Smooth muscle cell (in vitro differentiated cells): ENCODE data around the gene STARD9. TPM values are rescaled to one million over a fixed set of nuclear protein-coding genes. Genes with fewer than 3 reads are reported as not detected.

Experiments used
- DNase-seq: peaks from one replicate; lab custom pipeline; 2025; ENCODE audit not compliant: unreplicated experiment; lab: John Stamatoyannopoulos, UW
- H2AFZ ChIP-seq: fragments of 200-600 bp; sonication (generic); 2 replicates; pipeline ENCODE4 v1.6.0; 2016; ENCODE audit warnings: antibody characterized with exemption, low read depth, mild to moderate bottlenecking
- H3F3A ChIP-seq: fragments of 200-600 bp; sonication (generic); 2 replicates; pipeline ENCODE4 v1.6.0; 2017; ENCODE audit warnings: antibody characterized with exemption, low read depth
- H3K27ac ChIP-seq: fragments of 200-600 bp; sonication (generic); 2 replicates; pipeline ENCODE4 v1.5.1; 2016; ENCODE audit warnings: low read depth, mild to moderate bottlenecking
- H3K27me3 ChIP-seq: fragments of 200-600 bp; sonication (generic); 2 replicates; pipeline ENCODE4 v1.6.1; 2016; ENCODE audit warnings: low read depth, mild to moderate bottlenecking
- H3K36me3 ChIP-seq: fragments of 200-600 bp; sonication (generic); 2 replicates; pipeline ENCODE4 v1.5.1; 2016; ENCODE audit warnings: low read depth
- H3K4me1 ChIP-seq: fragments of 200-600 bp; sonication (generic); 2 replicates; pipeline ENCODE4 v1.5.1; 2016; ENCODE audit warnings: low read depth
- H3K4me2 ChIP-seq: fragments of 200-600 bp; sonication (generic); 2 replicates; pipeline ENCODE4 v1.6.0; 2016; ENCODE audit warnings: mild to moderate bottlenecking
- H3K4me3 ChIP-seq: fragments of 200-600 bp; sonication (generic); 2 replicates; pipeline ENCODE4 v1.5.1; 2016; ENCODE audit warnings: mild to moderate bottlenecking
- H3K79me2 ChIP-seq: fragments of 200-600 bp; sonication (generic); 2 replicates; pipeline ENCODE4 v1.6.0; 2016; ENCODE audit warnings: low read depth, mild to moderate bottlenecking
- H3K9ac ChIP-seq: fragments of 200-600 bp; sonication (generic); 2 replicates; pipeline ENCODE4 v1.6.0; 2016; ENCODE audit warnings: low read depth
- H3K9me3 ChIP-seq: fragments of 200-600 bp; sonication (generic); replicated peaks from 2 replicates; pipeline ENCODE4 v1.5.1; 2016; ENCODE audit warnings: low read depth
- H4K20me1 ChIP-seq: fragments of 200-600 bp; sonication (generic); 2 replicates; pipeline ENCODE4 v1.6.0; 2016; ENCODE audit warnings: low read depth
- CTCF ChIP-seq: fragments of 200-600 bp; sonication (generic); IDR thresholded peaks from 2 replicates; pipeline ENCODE4 v1.5.1; 2017; ENCODE audit warnings: borderline replicate concordance, mild to moderate bottlenecking, antibody characterized with exemption; ENCODE audit not compliant: insufficient read depth, poor library complexity, severe bottlenecking
- WGBS: methylation state at CpG from one replicate; pipeline ENCODE4 v1.1.7; 2016; ENCODE audit warnings: low lambda C conversion rate; 5-methylcytosine and 5-hydroxymethylcytosine counted together
- polyA plus RNA-seq: library from polyadenylated mRNA; unstranded; fragments of >200 nt; fragmentation: Nextera tagmentation; extraction: Ambion mirVana; gene quantifications from 2 replicates; pipeline ENCODE4 v1.2.1, GENCODE V29; 2016
- total RNA-seq: library from RNA; depleted of rRNA; stranded (reverse); fragments of >200 nt; gene quantifications from 2 replicates; pipeline ENCODE4 v1.2.3, GENCODE V29; 2014

STARD9 gene
- total and polyA plus RNA-seq, 2 experiments from 2014 or later: 1.6 to 6.3 TPM

GRCh38 chr15:42623951-42624350, 48.5 kb downstream of the STARD9 start:
- no peak overlapping the region for H2AFZ ChIP-seq
- H3K4me1 ChIP-seq: peaks cover 6% of the 10 kb centered on the region
- no peaks in the 10 kb centered on the region for H3K27me3 ChIP-seq
- H3K4me2 ChIP-seq: no peak overlapping the region
- H3K9me3 ChIP-seq: no peaks in the 10 kb centered on the region
- no peak overlapping the region for H3K27ac ChIP-seq
- no peak overlapping the region for H3K9ac ChIP-seq
- no peaks in the 10 kb centered on the region for H3F3A ChIP-seq
- no peaks in the 10 kb centered on the region for H4K20me1 ChIP-seq
- TF ChIP-seq CTCF: no peak
- H3K36me3 ChIP-seq: no peaks in the 10 kb centered on the region
- no peak overlapping the region for H3K4me3 ChIP-seq
- H3K79me2 ChIP-seq: no peaks in the 10 kb centered on the region
- DNase-seq: no peak

DNA sequence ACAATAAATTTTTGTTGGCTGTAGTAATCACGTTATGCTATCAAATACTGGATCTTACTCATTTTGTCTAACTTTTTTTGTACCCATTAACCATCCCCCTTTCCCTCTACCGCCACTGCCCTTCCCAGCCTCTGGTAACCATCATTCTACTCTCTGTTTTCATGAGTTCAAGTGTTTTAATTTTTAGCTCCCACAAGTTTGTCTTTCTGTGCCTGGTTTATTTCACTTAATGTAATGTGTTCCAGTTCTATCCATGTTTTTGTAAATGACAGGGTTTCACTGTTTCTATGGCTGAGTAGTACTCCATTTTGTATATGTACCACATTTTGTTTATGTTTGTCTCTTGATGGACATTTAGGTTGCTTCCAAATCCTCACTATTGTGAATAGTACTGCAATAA, 52.1 kb downstream of the STARD9 start:
- Histone ChIP-seq H3F3A (no peaks in the 10 kb centered on the region), H3K4me1 (no peaks in the 10 kb centered on the region), H3K36me3 (no peaks in the 10 kb centered on the region), H3K27ac (no peak overlapping the region), H3K9me3 (no peaks in the 10 kb centered on the region), H3K9ac (no peak overlapping the region), H3K79me2 (no peaks in the 10 kb centered on the region), H3K27me3 (no peaks in the 10 kb centered on the region), H4K20me1 (no peaks in the 10 kb centered on the region), H3K4me2 (no peak overlapping the region), H3K4me3 (no peak overlapping the region), H2AFZ (no peak overlapping the region)
- no peak for DNase-seq
- TF ChIP-seq CTCF: no peak
- WGBS: 96% methylated on average over 2 of the region's 2 CpGs

DNA sequence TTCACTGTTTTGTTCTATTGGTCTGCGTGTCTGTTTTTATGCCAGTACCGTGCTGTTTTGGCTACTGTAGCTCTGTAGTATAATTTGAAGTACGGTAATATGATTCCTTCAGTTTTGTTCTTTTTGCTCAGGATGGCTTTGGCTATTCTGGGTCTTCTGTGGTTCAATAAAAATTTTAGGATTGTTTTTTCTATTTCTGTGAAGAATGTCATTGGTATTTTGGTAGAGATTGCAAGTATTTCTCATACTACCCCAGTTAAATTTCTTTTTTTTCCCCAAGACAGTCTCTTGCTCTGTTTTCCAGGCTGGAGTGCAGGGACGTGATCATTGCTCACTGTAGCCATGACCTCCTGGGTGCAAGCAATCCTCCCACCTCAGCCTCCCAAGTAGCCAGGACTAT, 53.4 kb downstream of the STARD9 start:
- DNase-seq: no peak
- no peaks in the 10 kb centered on the region for H3F3A ChIP-seq
- no peaks in the 10 kb centered on the region for H4K20me1 ChIP-seq
- no peaks in the 10 kb centered on the region for H3K79me2 ChIP-seq
- no peak overlapping the region for H3K4me3 ChIP-seq
- no peak overlapping the region for H2AFZ ChIP-seq
- H3K4me1 ChIP-seq: no peaks in the 10 kb centered on the region
- 98% methylated on average over 4 of the region's 4 CpGs for WGBS
- H3K36me3 ChIP-seq: no peaks in the 10 kb centered on the region
- no peaks in the 10 kb centered on the region for H3K27me3 ChIP-seq
- H3K9me3 ChIP-seq: no peaks in the 10 kb centered on the region
- no peak overlapping the region for H3K9ac ChIP-seq
- no peak for TF ChIP-seq CTCF
- H3K27ac ChIP-seq: no peak overlapping the region
- no peak overlapping the region for H3K4me2 ChIP-seq

DNA sequence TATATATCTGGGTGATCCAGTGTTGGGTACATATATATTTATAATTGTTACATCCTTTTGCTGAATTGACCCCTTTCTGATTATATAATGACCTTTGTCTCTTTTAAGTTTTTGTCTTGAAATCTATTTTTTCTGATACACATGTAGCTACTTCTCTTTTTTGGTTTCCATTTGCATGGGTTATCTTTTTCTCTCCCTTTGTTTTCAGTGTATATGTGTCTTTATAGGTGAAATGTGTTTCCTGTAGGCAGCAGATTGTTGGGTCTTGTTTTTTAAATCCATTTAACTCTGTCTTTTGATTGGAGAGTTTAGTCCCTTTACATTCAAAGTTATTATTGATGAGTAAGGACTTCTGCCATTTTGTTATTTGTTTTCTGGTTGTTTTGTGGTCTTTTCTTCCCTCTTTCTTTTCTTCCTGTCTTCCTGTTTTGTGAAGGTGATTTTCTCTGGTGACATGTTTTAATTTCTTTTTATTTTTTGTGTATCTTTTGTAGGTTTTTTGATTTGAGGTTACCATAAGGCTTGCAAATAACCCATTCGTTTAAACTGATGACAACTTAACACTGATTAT, 56.8 kb downstream of the STARD9 start:
- no peak for DNase-seq
- H4K20me1 ChIP-seq: no peaks in the 10 kb centered on the region
- no peak overlapping the region for H3K9ac ChIP-seq
- H2AFZ ChIP-seq: no peak overlapping the region
- H3K4me3 ChIP-seq: no peak overlapping the region
- no peaks in the 10 kb centered on the region for H3K36me3 ChIP-seq
- H3K27me3 ChIP-seq: no peaks in the 10 kb centered on the region
- no peaks in the 10 kb centered on the region for H3K79me2 ChIP-seq
- H3K9me3 ChIP-seq: no peaks in the 10 kb centered on the region
- no peak overlapping the region for H3K4me2 ChIP-seq
- TF ChIP-seq CTCF: no peak
- no peaks in the 10 kb centered on the region for H3K4me1 ChIP-seq
- 67% methylated on average over 1 of the region's 1 CpG for WGBS
- no peaks in the 10 kb centered on the region for H3F3A ChIP-seq
- H3K27ac ChIP-seq: no peak overlapping the region
